ENCODE results near the gene RIMOC1.

The RIMOC1 gene

DNA sequence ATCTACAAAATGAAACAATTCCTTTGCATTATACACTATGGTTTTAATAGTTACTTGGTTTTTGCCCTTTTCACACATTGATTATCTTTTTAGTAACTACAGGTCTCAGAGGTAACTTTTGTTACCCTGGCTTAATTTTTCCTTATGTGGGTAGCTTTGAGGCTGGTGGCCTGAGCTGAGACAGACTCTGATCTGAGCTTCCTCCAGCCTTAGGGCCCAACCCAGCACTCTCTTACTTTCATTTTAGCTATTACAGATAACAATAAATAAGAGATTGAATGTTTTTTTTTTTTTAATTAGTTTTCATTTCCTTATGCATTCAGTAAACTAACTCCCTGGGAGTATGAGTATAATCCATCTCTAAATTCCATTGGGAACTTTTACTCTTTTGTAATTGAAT lies 18.9 kb upstream of the RIMOC1 start:
- ChIA-PET CTCF (interaction anchor here (0.7 kb wide), 2 partner anchors 8 to 16 kb away, joined by 3 read pairs; no protein-coding TSS in a partner anchor), POLR2A (no interaction called here)
- Histone ChIP-seq H3K4me3 (ENCODE audit: low read depth, low read length) (no peak overlapping the region), H3K4me1 (ENCODE audit: control insufficient read depth, insufficient read depth, low read length) (no peaks in the 10 kb centered on the region), H3K27ac (ENCODE audit: extremely low read depth, low read depth, low read length) (no peak overlapping the region), H3K9me3 (ENCODE audit: control insufficient read depth, insufficient read depth, low read depth, low read length) (no peaks in the 10 kb centered on the region), H3K36me3 (ENCODE audit: control insufficient read depth in 2 of 2, insufficient read depth in 1 of 2, low read length in 2 of 2) (no peaks in the 10 kb centered on the region)
- TF ChIP-seq ZNF621 (tag by site-specific recombination; IDR thresholded peaks at IDR 0.05) (no peak), ZNF707 (tag by site-specific recombination; IDR thresholded peaks at IDR 0.05) (no peak), ZNF561 (tag by site-specific recombination; IDR thresholded peaks at IDR 0.05; ENCODE audit: borderline replicate concordance) (no peak), ZNF623 (tag by site-specific recombination; IDR thresholded peaks at IDR 0.05) (no peak), YY1 (tag by site-specific recombination; IDR thresholded peaks at IDR 0.05) (no peak), ZNF585B (tag by site-specific recombination; IDR thresholded peaks at IDR 0.05) (no peak), ZNF785 (tag by site-specific recombination; IDR thresholded peaks at IDR 0.05) (no peak), RBAK (tag by site-specific recombination; IDR thresholded peaks at IDR 0.05) (no peak), ZIC2 (tag by site-specific recombination; IDR thresholded peaks at IDR 0.05) (no peak), ZFP3 (tag by site-specific recombination; IDR thresholded peaks at IDR 0.05; ENCODE audit: low read depth) (no peak)
- TF ChIP-seq, protein P1, sequence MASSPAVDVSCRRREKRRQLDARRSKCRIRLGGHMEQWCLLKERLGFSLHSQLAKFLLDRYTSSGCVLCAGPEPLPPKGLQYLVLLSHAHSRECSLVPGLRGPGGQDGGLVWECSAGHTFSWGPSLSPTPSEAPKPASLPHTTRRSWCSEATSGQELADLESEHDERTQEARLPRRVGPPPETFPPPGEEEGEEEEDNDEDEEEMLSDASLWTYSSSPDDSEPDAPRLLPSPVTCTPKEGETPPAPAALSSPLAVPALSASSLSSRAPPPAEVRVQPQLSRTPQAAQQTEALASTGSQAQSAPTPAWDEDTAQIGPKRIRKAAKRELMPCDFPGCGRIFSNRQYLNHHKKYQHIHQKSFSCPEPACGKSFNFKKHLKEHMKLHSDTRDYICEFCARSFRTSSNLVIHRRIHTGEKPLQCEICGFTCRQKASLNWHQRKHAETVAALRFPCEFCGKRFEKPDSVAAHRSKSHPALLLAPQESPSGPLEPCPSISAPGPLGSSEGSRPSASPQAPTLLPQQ (tag by site-specific recombination; IDR thresholded peaks at IDR 0.05): no peak
- TF ChIP-seq, protein P2, sequence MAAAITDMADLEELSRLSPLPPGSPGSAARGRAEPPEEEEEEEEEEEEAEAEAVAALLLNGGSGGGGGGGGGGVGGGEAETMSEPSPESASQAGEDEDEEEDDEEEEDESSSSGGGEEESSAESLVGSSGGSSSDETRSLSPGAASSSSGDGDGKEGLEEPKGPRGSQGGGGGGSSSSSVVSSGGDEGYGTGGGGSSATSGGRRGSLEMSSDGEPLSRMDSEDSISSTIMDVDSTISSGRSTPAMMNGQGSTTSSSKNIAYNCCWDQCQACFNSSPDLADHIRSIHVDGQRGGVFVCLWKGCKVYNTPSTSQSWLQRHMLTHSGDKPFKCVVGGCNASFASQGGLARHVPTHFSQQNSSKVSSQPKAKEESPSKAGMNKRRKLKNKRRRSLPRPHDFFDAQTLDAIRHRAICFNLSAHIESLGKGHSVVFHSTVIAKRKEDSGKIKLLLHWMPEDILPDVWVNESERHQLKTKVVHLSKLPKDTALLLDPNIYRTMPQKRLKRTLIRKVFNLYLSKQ (tag by site-specific recombination; IDR thresholded peaks at IDR 0.05; ENCODE audit: borderline replicate concordance): no peak
- TF ChIP-seq, protein P3, sequence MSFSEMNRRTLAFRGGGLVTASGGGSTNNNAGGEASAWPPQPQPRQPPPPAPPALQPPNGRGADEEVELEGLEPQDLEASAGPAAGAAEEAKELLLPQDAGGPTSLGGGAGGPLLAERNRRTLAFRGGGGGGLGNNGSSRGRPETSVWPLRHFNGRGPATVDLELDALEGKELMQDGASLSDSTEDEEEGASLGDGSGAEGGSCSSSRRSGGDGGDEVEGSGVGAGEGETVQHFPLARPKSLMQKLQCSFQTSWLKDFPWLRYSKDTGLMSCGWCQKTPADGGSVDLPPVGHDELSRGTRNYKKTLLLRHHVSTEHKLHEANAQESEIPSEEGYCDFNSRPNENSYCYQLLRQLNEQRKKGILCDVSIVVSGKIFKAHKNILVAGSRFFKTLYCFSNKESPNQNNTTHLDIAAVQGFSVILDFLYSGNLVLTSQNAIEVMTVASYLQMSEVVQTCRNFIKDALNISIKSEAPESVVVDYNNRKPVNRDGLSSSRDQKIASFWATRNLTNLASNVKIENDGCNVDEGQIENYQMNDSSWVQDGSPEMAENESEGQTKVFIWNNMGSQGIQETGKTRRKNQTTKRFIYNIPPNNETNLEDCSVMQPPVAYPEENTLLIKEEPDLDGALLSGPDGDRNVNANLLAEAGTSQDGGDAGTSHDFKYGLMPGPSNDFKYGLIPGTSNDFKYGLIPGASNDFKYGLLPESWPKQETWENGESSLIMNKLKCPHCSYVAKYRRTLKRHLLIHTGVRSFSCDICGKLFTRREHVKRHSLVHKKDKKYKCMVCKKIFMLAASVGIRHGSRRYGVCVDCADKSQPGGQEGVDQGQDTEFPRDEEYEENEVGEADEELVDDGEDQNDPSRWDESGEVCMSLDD (tag by site-specific recombination; IDR thresholded peaks at IDR 0.05): no peak
- TF ChIP-seq, protein P4, sequence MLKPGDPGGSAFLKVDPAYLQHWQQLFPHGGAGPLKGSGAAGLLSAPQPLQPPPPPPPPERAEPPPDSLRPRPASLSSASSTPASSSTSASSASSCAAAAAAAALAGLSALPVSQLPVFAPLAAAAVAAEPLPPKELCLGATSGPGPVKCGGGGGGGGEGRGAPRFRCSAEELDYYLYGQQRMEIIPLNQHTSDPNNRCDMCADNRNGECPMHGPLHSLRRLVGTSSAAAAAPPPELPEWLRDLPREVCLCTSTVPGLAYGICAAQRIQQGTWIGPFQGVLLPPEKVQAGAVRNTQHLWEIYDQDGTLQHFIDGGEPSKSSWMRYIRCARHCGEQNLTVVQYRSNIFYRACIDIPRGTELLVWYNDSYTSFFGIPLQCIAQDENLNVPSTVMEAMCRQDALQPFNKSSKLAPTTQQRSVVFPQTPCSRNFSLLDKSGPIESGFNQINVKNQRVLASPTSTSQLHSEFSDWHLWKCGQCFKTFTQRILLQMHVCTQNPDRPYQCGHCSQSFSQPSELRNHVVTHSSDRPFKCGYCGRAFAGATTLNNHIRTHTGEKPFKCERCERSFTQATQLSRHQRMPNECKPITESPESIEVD (tag by site-specific recombination; IDR thresholded peaks at IDR 0.05): no peak
- TF ChIP-seq, protein P5, sequence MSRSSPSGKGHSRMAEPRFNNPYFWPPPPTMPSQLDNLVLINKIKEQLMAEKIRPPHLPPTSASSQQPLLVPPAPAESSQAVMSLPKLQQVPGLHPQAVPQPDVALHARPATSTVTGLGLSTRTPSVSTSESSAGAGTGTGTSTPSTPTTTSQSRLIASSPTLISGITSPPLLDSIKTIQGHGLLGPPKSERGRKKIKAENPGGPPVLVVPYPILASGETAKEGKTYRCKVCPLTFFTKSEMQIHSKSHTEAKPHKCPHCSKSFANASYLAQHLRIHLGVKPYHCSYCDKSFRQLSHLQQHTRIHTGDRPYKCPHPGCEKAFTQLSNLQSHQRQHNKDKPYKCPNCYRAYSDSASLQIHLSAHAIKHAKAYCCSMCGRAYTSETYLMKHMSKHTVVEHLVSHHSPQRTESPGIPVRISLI (tag by site-specific recombination; IDR thresholded peaks at IDR 0.05): no peak
- TF ChIP-seq, protein P6, sequence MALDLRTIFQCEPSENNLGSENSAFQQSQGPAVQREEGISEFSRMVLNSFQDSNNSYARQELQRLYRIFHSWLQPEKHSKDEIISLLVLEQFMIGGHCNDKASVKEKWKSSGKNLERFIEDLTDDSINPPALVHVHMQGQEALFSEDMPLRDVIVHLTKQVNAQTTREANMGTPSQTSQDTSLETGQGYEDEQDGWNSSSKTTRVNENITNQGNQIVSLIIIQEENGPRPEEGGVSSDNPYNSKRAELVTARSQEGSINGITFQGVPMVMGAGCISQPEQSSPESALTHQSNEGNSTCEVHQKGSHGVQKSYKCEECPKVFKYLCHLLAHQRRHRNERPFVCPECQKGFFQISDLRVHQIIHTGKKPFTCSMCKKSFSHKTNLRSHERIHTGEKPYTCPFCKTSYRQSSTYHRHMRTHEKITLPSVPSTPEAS (tag by site-specific recombination; IDR thresholded peaks at IDR 0.05): no peak
- TF ChIP-seq, protein P7, sequence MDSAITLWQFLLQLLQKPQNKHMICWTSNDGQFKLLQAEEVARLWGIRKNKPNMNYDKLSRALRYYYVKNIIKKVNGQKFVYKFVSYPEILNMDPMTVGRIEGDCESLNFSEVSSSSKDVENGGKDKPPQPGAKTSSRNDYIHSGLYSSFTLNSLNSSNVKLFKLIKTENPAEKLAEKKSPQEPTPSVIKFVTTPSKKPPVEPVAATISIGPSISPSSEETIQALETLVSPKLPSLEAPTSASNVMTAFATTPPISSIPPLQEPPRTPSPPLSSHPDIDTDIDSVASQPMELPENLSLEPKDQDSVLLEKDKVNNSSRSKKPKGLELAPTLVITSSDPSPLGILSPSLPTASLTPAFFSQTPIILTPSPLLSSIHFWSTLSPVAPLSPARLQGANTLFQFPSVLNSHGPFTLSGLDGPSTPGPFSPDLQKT (IDR thresholded peaks at IDR 0.05; ENCODE audit: borderline replicate concordance, low read depth, low read length): no peak
- TF ChIP-seq, protein P8, sequence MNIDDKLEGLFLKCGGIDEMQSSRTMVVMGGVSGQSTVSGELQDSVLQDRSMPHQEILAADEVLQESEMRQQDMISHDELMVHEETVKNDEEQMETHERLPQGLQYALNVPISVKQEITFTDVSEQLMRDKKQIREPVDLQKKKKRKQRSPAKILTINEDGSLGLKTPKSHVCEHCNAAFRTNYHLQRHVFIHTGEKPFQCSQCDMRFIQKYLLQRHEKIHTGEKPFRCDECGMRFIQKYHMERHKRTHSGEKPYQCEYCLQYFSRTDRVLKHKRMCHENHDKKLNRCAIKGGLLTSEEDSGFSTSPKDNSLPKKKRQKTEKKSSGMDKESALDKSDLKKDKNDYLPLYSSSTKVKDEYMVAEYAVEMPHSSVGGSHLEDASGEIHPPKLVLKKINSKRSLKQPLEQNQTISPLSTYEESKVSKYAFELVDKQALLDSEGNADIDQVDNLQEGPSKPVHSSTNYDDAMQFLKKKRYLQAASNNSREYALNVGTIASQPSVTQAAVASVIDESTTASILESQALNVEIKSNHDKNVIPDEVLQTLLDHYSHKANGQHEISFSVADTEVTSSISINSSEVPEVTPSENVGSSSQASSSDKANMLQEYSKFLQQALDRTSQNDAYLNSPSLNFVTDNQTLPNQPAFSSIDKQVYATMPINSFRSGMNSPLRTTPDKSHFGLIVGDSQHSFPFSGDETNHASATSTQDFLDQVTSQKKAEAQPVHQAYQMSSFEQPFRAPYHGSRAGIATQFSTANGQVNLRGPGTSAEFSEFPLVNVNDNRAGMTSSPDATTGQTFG (tag by site-specific recombination; IDR thresholded peaks at IDR 0.05; ENCODE audit: borderline replicate concordance): no peak
